ENCODE results near the gene SART3. TPM values are rescaled to one million over a fixed set of nuclear protein-coding genes. Genes with fewer than 3 reads are reported as not detected.

The SART3 gene
- total and polyA plus RNA-seq, 2 of the 8 experiments (the other 6 are each of a cell fraction or from before 2014, with no cell fraction given): 16.0 to 103 TPM

GRCh38 chr12:108580531-108580930 is 19.6 kb upstream of the SART3 start (continued):
- TF ChIP-seq RAD21 (IDR thresholded peaks at IDR 0.05 in 1 of 2, conservative IDR thresholded peaks at IDR 0.05 in 1 of 2; ENCODE audit: low read depth in 2 of 2, low read length in 2 of 2) (no peak), TCF12 (IDR thresholded peaks at IDR 0.05; ENCODE audit: low read depth, low read length) (no peak)
- TF ChIP-seq, protein P1, sequence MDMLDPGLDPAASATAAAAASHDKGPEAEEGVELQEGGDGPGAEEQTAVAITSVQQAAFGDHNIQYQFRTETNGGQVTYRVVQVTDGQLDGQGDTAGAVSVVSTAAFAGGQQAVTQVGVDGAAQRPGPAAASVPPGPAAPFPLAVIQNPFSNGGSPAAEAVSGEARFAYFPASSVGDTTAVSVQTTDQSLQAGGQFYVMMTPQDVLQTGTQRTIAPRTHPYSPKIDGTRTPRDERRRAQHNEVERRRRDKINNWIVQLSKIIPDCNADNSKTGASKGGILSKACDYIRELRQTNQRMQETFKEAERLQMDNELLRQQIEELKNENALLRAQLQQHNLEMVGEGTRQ (IDR thresholded peaks at IDR 0.05; ENCODE audit: low read length): no peak

All from H1 (cell line).